K562 (cell line): ENCODE data around the gene PLEKHA7. TPM values are rescaled to one million over a fixed set of nuclear protein-coding genes. Genes with fewer than 3 reads are reported as not detected.

Experiments used
- ATAC-seq: fragments of 200-7000 bp; cut with Tn5 transposase; 3 replicates; pipeline ENCODE4 v1.9.1; 2020; ENCODE audit warnings: moderate library complexity
- BruUV-seq: library from RNA; stranded (reverse); fragments of 400-500 nt; replicated peaks from 2 replicates; lab custom pipeline; 2021; lab: Mats Ljungman, UMichigan
- CTCF ChIA-PET: fragments of 300-600 bp; formaldehyde crosslinking; extraction: SDS; loops from one replicate; lab custom pipeline; 2021; ENCODE audit warnings: low intra/inter-chr PET ratio; lab: Yijun Ruan, JAX
- POLR2A ChIA-PET: fragments of 300-600, 350-650 bp; sonication (Branson Sonifier 250); formaldehyde crosslinking; extraction: SDS; loops from one replicate; lab custom pipeline; 2021; ENCODE audit warnings: antibody characterized with exemption, inconsistent platforms; lab: Yijun Ruan, JAX
- DNase-seq, 4 experiments: peaks; one replicate each; pipeline versions ENCODE4 v3.0.0 to v3.0.0-alpha.2; 2011 to 2018; ENCODE audit warnings: low spot score in 3 of 4, mixed read lengths in 3 of 4; ENCODE audit errors: extremely low read depth in 1 of 4
- FAIRE-seq: peaks from 2 replicates; lab custom pipeline; 2011; peaks lifted over from hg19 to GRCh38; lab: Jason Lieb, UNC
- H2AFZ ChIP-seq: 2 replicates; pipeline ENCODE4 v1.6.0; 2011; ENCODE audit warnings: low read depth, low read length, control low read depth, inconsistent platforms
- H3K27ac ChIP-seq: fragments of 200-600 bp; 3 replicates; pipeline ENCODE4 v1.8.0; 2011; ENCODE audit warnings: low read depth, mild to moderate bottlenecking, control low read depth, inconsistent platforms, low read length, moderate library complexity, mixed read lengths; ENCODE audit errors: extremely low read depth
- H3K27me3 ChIP-seq, 2 experiments: fragments of 300-600 bp in 1 of 2; 2 replicates in 1 of 2; 3 replicates in 1 of 2; pipeline versions ENCODE4 v1.6.0 to v1.8.0; 2011; ENCODE audit warnings: inconsistent platforms in 2 of 2, low read length in 2 of 2, mild to moderate bottlenecking in 1 of 2, mixed read lengths in 1 of 2, moderate library complexity in 1 of 2; ENCODE audit not compliant: control insufficient read depth in 2 of 2, insufficient read depth in 2 of 2
- H3K36me3 ChIP-seq: fragments of 300-600 bp; 3 replicates; pipeline ENCODE4 v1.8.0; 2011; ENCODE audit warnings: mild to moderate bottlenecking, low read length, inconsistent platforms; ENCODE audit not compliant: control insufficient read depth, insufficient read depth
- H3K4me1 ChIP-seq, 2 experiments: fragments of 200-600 bp in 1 of 2; replicated peaks in 1 of 2; 2 replicates in 1 of 2; 3 replicates in 1 of 2; pipeline versions ENCODE4 v1.5.1 to v1.8.0; 2011; ENCODE audit warnings: inconsistent platforms in 2 of 2, low read length in 2 of 2, mild to moderate bottlenecking in 1 of 2, mixed read lengths in 1 of 2, moderate library complexity in 1 of 2; ENCODE audit not compliant: control insufficient read depth in 2 of 2, insufficient read depth in 2 of 2
- H3K4me2 ChIP-seq: 2 replicates; pipeline ENCODE4 v1.6.1; 2011; ENCODE audit warnings: low read length, control low read depth, inconsistent platforms, mixed read lengths; ENCODE audit not compliant: insufficient read depth
- H3K4me3 ChIP-seq: fragments of 200-600 bp; sonication (generic), shearing (Covaris generic); 2 replicates; pipeline ENCODE4 v1.5.1; 2016; ENCODE audit warnings: control low read depth, inconsistent platforms
- H3K79me2 ChIP-seq: fragments of 200-600 bp; 3 replicates; pipeline ENCODE4 v1.8.0; 2011; ENCODE audit warnings: low read length, inconsistent platforms; ENCODE audit not compliant: control insufficient read depth, insufficient read depth
- H3K9ac ChIP-seq, 2 experiments: 2 replicates each; pipeline versions ENCODE4 v1.6.0 to v1.6.1; 2011; ENCODE audit warnings: low read depth in 2 of 2, low read length in 2 of 2, control low read depth in 1 of 2, inconsistent platforms in 1 of 2, mild to moderate bottlenecking in 1 of 2, mixed read lengths in 1 of 2; ENCODE audit not compliant: insufficient read depth in 1 of 2
- H3K9me1 ChIP-seq: one replicate; pipeline ENCODE4 v1.6.0; 2011; ENCODE audit warnings: inconsistent platforms, mild to moderate bottlenecking, low read length, moderate library complexity; ENCODE audit not compliant: control insufficient read depth, insufficient read depth
- H3K9me3 ChIP-seq: replicated peaks from 2 replicates; pipeline ENCODE4 v1.5.1; 2011; ENCODE audit warnings: low read depth, low read length, inconsistent platforms; ENCODE audit not compliant: control insufficient read depth, insufficient read depth
- H4K20me1 ChIP-seq: replicated peaks from 2 replicates; pipeline ENCODE4 v1.6.1; 2011; ENCODE audit warnings: low read length, inconsistent platforms, mixed read lengths; ENCODE audit not compliant: control insufficient read depth, insufficient read depth
- PTBP1 ChIP-seq: fragments of 200-400 bp; formaldehyde crosslinking; IDR thresholded peaks from 2 replicates; pipeline ENCODE4 v1.6.1; 2017; ENCODE audit warnings: low read depth, low read length
- ZFP30 ChIP-seq: fragments of 250-450 bp; sonication (Bioruptor Pico); IDR thresholded peaks from 2 replicates; pipeline ENCODE4 v1.8.0; 2022; ENCODE audit warnings: moderate library complexity, mild to moderate bottlenecking, inconsistent platforms, borderline replicate concordance
- ZNF212 ChIP-seq: fragments of 450-650 bp; formaldehyde crosslinking; IDR thresholded peaks from 2 replicates; pipeline ENCODE4 v1.4.0; 2020; ENCODE audit warnings: mild to moderate bottlenecking
- whole genome bisulfite sequencing: fragments of 100-300 bp; shearing (Covaris generic); methylation state at CpG from one replicate; pipeline ENCODE4 v1.1.6; 2016; ENCODE audit warnings: low coverage, mixed read lengths; ENCODE audit not compliant: insufficient coverage; ENCODE audit errors: missing lambda C conversion rate; 5-methylcytosine and 5-hydroxymethylcytosine counted together
- in situ Hi-C: fragments of 300-500 bp; cut with MboI; formaldehyde crosslinking; loops from 4 replicates; pipeline ENCODE4 v1.15.0; 2018; ENCODE audit warnings: inconsistent platforms, mixed read lengths
- intact Hi-C: fragments of 100-400 bp; cut with micrococcal nuclease; formaldehyde crosslinking; loops from 2 replicates; pipeline ENCODE4 v1.14.2; 2022
- polyA plus RNA-seq, 8 experiments: library from polyadenylated mRNA; depleted of rRNA in 4 of 8; stranded (reverse) in 5 of 8; unstranded in 3 of 8; fragments of >200 nt; fragmentation: Nextera tagmentation in 2 of 8; fragmentation: Illumina TruSeq in 1 of 8; extraction: Ambion mirVana in 2 of 8; extraction: Trizol in 1 of 8; gene quantifications; 2 replicates each; pipeline versions ENCODE4 v1.2.1 to v1.2.3, GENCODE V29; 2011 to 2014; ENCODE audit warnings: inconsistent platforms in 1 of 8, missing spikeins in 1 of 8
- total RNA-seq, 7 experiments: library from RNA; depleted of rRNA in 6 of 7; stranded (reverse); fragments of >200 nt in 6 of 7; fragmentation: Illumina TruSeq in 2 of 7; extraction: Trizol in 2 of 7; gene quantifications; 2 replicates each; pipeline versions ENCODE4 v1.2.1 to v1.2.3, GENCODE V29; 2011 to 2021; ENCODE audit warnings: low replicate concordance in 1 of 7
- TF ChIP-seq, protein P1 (sequence below), 3 experiments: IDR thresholded peaks in 2 of 3; conservative IDR thresholded peaks in 1 of 3; 2 replicates each; pipeline ENCODE4 v1.5.1; 2011 to 2012; ENCODE audit warnings: low read length in 3 of 3, mild to moderate bottlenecking in 3 of 3, control low read depth in 2 of 3, improper control_type of control experiment in 1 of 3, inconsistent platforms in 1 of 3, low read depth in 1 of 3, mixed read lengths in 1 of 3, moderate library complexity in 1 of 3; ENCODE audit not compliant: insufficient read depth in 2 of 3
- TF ChIP-seq, protein P2 (sequence below), 2 experiments: fragments of 200-800 bp in 1 of 2; sonication (Bioruptor generic) in 1 of 2; sonication (generic) in 1 of 2; formaldehyde crosslinking in 1 of 2; IDR thresholded peaks in 1 of 2; conservative IDR thresholded peaks in 1 of 2; 2 replicates each; pipeline versions ENCODE4 v1.5.0 to v1.6.1; 2016 to 2020; ENCODE audit warnings: missing compliant biosample characterization in 1 of 2, missing genetic modification characterization in 1 of 2, missing genetic modification reagents in 1 of 2
- TF ChIP-seq, protein P3 (sequence below): sonication (generic); formaldehyde crosslinking; IDR thresholded peaks from 2 replicates; pipeline ENCODE4 v1.5.0; 2020; ENCODE audit warnings: missing genetic modification reagents

PLEKHA7 gene
- total and polyA plus RNA-seq, 9 of the 15 experiments (the other 6 are each of a cell fraction or from before 2014, with no cell fraction given), result 0.06 to 0.77 (median 0.20) TPM; not detected in 1

DNA sequence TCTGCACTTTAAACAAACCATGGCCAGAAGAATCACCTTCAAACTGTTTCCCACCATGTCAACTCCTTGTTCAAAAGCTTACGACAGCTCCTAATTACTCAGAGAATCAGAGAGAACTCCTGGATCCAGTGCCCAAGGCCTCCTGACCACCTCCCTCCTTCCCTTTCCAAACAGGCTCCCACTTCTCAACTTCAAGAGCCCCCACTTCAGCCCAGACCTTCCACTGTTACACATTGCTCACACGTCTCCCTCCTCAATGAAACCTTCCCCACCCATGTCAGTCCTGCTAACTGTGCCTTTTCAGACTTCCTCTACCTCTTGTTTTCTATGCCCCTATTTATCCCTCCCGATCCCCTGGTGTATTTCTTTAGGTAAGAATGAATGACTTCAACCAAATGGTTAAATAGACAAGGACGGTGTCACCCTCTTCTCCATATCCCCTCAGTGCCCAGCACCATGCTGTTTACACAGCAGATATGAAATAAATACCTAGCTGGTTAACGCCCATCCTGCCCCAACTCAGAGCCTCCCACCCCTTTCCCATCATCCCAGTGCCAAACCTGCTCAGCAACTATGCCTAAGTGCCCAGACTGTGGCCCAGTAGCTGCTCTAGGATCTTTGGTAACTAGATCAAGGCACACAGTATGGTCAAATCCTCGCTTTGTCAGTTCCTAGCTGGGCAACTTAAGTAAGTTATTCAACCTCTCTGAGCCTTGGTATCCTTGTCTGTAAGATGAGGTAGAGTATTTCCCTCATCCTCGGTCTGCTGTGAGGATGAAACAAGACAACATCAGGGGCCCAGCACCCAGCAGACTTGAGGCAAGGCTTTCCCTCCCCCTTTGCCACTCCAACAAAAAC lies 36.8 kb downstream of the PLEKHA7 start:
- Histone ChIP-seq H3K4me2 (no peak overlapping the region), H2AFZ (no peak overlapping the region), H3K4me3 (no peak overlapping the region), H3K36me3 (no peaks in the 10 kb centered on the region), H3K27ac (no peak overlapping the region), H4K20me1 (no peaks in the 10 kb centered on the region), H3K9me3 (no peaks in the 10 kb centered on the region), H3K79me2 (no peaks in the 10 kb centered on the region), H3K9me1 (no peaks in the 10 kb centered on the region), H3K9ac (no peak overlapping the region), H3K27me3 (peaks cover 7 to 59% of the 10 kb centered on the region in 2 experiments), H3K4me1 (no peaks in the 10 kb centered on the region)
- in situ Hi-C loops, result no loop called here
- intact Hi-C loops, result no loop called here
- FAIRE-seq, result no peak
- WGBS, result 1% methylated on average over 7 of the region's 7 CpGs
- TF ChIP-seq PTBP1, result no peak
- ChIA-PET POLR2A (interaction anchor here (1.0 kb wide), 1 partner anchor 10 kb away, joined by 3 read pairs; no protein-coding TSS in a partner anchor), CTCF (no interaction called here)
- no peak for ATAC-seq
- DNase-seq, result no peak
- BruUV-seq, result no TSS peak

DNA sequence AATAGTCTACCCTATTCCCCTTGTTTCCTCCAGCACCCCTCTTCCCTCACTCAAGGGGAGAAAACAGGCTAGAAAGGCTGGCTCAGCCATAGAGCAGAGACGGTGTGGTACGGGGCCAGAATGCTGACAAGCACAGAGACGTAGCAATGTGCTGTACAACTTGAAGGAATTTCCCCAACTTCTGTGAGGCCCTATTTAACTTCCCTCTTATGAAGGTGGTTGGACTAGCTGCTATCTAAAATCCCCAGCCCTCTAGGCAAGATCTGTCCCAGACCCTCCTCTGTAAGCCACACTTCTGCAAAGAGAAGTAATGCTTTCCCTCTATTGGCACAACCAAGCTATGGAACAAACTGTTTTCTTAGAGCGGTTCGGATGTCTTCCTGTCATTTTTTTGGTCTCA lies 37.8 kb downstream of the PLEKHA7 start:
- H3K27me3 ChIP-seq, result peaks cover 7 to 54% of the 10 kb centered on the region in 2 experiments
- H3K9me1 ChIP-seq, result no peaks in the 10 kb centered on the region
- TF ChIP-seq ZFP30 (CRISPR knock-in tag), result no peak
- no peak for TF ChIP-seq ZNF212 (CRISPR knock-in tag)
- TF ChIP-seq, protein P1, sequence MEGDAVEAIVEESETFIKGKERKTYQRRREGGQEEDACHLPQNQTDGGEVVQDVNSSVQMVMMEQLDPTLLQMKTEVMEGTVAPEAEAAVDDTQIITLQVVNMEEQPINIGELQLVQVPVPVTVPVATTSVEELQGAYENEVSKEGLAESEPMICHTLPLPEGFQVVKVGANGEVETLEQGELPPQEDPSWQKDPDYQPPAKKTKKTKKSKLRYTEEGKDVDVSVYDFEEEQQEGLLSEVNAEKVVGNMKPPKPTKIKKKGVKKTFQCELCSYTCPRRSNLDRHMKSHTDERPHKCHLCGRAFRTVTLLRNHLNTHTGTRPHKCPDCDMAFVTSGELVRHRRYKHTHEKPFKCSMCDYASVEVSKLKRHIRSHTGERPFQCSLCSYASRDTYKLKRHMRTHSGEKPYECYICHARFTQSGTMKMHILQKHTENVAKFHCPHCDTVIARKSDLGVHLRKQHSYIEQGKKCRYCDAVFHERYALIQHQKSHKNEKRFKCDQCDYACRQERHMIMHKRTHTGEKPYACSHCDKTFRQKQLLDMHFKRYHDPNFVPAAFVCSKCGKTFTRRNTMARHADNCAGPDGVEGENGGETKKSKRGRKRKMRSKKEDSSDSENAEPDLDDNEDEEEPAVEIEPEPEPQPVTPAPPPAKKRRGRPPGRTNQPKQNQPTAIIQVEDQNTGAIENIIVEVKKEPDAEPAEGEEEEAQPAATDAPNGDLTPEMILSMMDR (IDR thresholded peaks at IDR 0.05 in 2 of 3, conservative IDR thresholded peaks at IDR 0.05 in 1 of 3; ENCODE audit: insufficient read depth in 2 of 3, low read depth in 1 of 3, low read length in 3 of 3), result no peak
- TF ChIP-seq, protein P2, sequence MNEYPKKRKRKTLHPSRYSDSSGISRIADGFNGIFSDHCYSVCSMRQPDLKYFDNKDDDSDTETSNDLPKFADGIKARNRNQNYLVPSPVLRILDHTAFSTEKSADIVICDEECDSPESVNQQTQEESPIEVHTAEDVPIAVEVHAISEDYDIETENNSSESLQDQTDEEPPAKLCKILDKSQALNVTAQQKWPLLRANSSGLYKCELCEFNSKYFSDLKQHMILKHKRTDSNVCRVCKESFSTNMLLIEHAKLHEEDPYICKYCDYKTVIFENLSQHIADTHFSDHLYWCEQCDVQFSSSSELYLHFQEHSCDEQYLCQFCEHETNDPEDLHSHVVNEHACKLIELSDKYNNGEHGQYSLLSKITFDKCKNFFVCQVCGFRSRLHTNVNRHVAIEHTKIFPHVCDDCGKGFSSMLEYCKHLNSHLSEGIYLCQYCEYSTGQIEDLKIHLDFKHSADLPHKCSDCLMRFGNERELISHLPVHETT (CRISPR knock-in tag; conservative IDR thresholded peaks at IDR 0.05 in 1 of 2, IDR thresholded peaks at IDR 0.05 in 1 of 2), result no peak
- TF ChIP-seq, protein P3, sequence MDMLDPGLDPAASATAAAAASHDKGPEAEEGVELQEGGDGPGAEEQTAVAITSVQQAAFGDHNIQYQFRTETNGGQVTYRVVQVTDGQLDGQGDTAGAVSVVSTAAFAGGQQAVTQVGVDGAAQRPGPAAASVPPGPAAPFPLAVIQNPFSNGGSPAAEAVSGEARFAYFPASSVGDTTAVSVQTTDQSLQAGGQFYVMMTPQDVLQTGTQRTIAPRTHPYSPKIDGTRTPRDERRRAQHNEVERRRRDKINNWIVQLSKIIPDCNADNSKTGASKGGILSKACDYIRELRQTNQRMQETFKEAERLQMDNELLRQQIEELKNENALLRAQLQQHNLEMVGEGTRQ, result no peak
- ChIA-PET POLR2A (interaction anchor here (0.6 to 0.9 kb wide), 2 partner anchors 101 to 518 kb away, joined by 3 to 4 read pairs; partner anchors contain the start of gene RPS13), CTCF (no interaction called here)
- no peaks in the 10 kb centered on the region for H3K79me2 ChIP-seq
- no peak overlapping the region for H3K4me2 ChIP-seq
- intact Hi-C loops, result no loop called here
- no peaks in the 10 kb centered on the region for H4K20me1 ChIP-seq
- H3K9ac ChIP-seq, result no peak overlapping the region
- DNase-seq (no peak), ATAC-seq (no peak), FAIRE-seq (no peak)
- H3K4me3 ChIP-seq, result no peak overlapping the region
- in situ Hi-C loops, result no loop called here
- no peak overlapping the region for H3K27ac ChIP-seq
- no peak overlapping the region for H2AFZ ChIP-seq
- 0% methylated on average over 5 of the region's 5 CpGs for WGBS
- BruUV-seq, result no TSS peak
- no peaks in the 10 kb centered on the region for H3K9me3 ChIP-seq
- H3K36me3 ChIP-seq, result no peaks in the 10 kb centered on the region
- H3K4me1 ChIP-seq, result no peaks in the 10 kb centered on the region
